IMR-90 (cell line): Measurements from ENCODE around the gene P4HA2.

Experiments
- BHLHE40 ChIP-seq: fragments of 150-350 bp; IDR thresholded peaks from 2 replicates; pipeline ENCODE4 v1.6.1; 2016; ENCODE audit warnings: mild to moderate bottlenecking, low read depth, low read length
- CEBPB ChIP-seq: IDR thresholded peaks from 2 replicates; pipeline ENCODE4 v1.6.1; 2012; ENCODE audit warnings: low read depth, low read length, improper control_type of control experiment
- ELK1 ChIP-seq: fragments of 150-350 bp; IDR thresholded peaks from 2 replicates; pipeline ENCODE4 v1.6.1; 2016; ENCODE audit warnings: low read depth, mild to moderate bottlenecking, low read length, moderate library complexity, borderline replicate concordance
- FOS ChIP-seq: fragments of 150-350 bp; IDR thresholded peaks from 2 replicates; pipeline ENCODE4 v1.6.1; 2016; ENCODE audit warnings: low read depth, low read length
- MAFK ChIP-seq: IDR thresholded peaks from 2 replicates; pipeline ENCODE4 v1.6.1; 2012; ENCODE audit warnings: low read depth, low read length, improper control_type of control experiment
- MAZ ChIP-seq: IDR thresholded peaks from 2 replicates; pipeline ENCODE4 v1.6.1; 2012; ENCODE audit warnings: low read depth, mild to moderate bottlenecking, low read length, improper control_type of control experiment, moderate library complexity, borderline replicate concordance
- MXI1 ChIP-seq: IDR thresholded peaks from 2 replicates; pipeline ENCODE4 v1.6.1; 2012; ENCODE audit warnings: low read depth, mild to moderate bottlenecking, low read length, moderate library complexity, borderline replicate concordance
- POLR2A ChIP-seq: IDR thresholded peaks from 2 replicates; pipeline ENCODE4 v1.6.1; 2012; ENCODE audit warnings: mild to moderate bottlenecking, low read depth, low read length
- RAD21 ChIP-seq: IDR thresholded peaks from 2 replicates; pipeline ENCODE4 v1.6.1; 2012; ENCODE audit warnings: low read length, improper control_type of control experiment
- RCOR1 ChIP-seq: IDR thresholded peaks from 2 replicates; pipeline ENCODE4 v1.6.1; 2012; ENCODE audit warnings: mild to moderate bottlenecking, low read length, improper control_type of control experiment; ENCODE audit not compliant: insufficient replicate concordance
- RFX5 ChIP-seq: IDR thresholded peaks from 2 replicates; pipeline ENCODE4 v1.8.0; 2012; ENCODE audit warnings: low read depth, mild to moderate bottlenecking, low read length, moderate library complexity
- SMC3 ChIP-seq: fragments of 150-350 bp; IDR thresholded peaks from 2 replicates; pipeline ENCODE4 v1.6.1; 2016; ENCODE audit warnings: low read depth, mild to moderate bottlenecking, antibody characterized with exemption, low read length, moderate library complexity
- USF2 ChIP-seq: fragments of 150-350 bp; IDR thresholded peaks from 2 replicates; pipeline ENCODE4 v1.6.1; 2017; ENCODE audit warnings: mild to moderate bottlenecking, antibody characterized with exemption, low read length, low read depth
- TF ChIP-seq, protein P1 (sequence below): conservative IDR thresholded peaks from 2 replicates; pipeline ENCODE4 v1.5.1; 2012; ENCODE audit warnings: mild to moderate bottlenecking, low read depth, low read length, improper control_type of control experiment

DNA sequence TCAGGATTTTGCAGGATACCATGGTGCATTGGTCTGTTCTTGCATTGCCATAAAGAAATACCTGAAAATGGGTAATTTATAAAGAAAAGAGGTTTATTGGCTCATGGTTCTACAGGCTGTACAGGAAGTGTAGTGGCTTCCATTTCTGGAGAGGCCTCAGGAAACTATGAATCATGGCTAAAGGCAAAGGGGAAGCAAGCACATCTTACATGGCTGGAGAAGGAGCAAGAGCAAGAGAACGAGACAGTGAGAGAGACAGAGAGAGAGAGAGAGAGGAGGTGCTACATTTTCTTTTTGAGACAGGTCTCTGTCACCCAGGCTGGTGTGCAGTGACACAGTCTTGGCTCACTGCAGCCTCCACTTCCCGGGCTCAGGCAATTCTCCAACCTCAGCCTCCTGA is 43.9 kb downstream of the P4HA2 start:
- no peak for TF ChIP-seq SMC3
- TF ChIP-seq RFX5, result no peak
- TF ChIP-seq, protein P1, sequence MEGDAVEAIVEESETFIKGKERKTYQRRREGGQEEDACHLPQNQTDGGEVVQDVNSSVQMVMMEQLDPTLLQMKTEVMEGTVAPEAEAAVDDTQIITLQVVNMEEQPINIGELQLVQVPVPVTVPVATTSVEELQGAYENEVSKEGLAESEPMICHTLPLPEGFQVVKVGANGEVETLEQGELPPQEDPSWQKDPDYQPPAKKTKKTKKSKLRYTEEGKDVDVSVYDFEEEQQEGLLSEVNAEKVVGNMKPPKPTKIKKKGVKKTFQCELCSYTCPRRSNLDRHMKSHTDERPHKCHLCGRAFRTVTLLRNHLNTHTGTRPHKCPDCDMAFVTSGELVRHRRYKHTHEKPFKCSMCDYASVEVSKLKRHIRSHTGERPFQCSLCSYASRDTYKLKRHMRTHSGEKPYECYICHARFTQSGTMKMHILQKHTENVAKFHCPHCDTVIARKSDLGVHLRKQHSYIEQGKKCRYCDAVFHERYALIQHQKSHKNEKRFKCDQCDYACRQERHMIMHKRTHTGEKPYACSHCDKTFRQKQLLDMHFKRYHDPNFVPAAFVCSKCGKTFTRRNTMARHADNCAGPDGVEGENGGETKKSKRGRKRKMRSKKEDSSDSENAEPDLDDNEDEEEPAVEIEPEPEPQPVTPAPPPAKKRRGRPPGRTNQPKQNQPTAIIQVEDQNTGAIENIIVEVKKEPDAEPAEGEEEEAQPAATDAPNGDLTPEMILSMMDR, result no peak
- no peak for TF ChIP-seq USF2
- no peak for TF ChIP-seq ELK1
- no peak for TF ChIP-seq CEBPB
- TF ChIP-seq RAD21, result no peak
- no peak for TF ChIP-seq POLR2A
- TF ChIP-seq MAZ, result no peak
- no peak for TF ChIP-seq MAFK
- TF ChIP-seq BHLHE40, result no peak
- no peak for TF ChIP-seq FOS
- TF ChIP-seq MXI1, result no peak
- TF ChIP-seq RCOR1, result no peak
